ENCODE data around the gene FICD. TPM values are rescaled to one million over a fixed set of nuclear protein-coding genes. Genes with fewer than 3 reads are reported as not detected.

FICD gene
- total and polyA plus RNA-seq, 9 of the 15 experiments (the other 6 are each of a cell fraction or from before 2014, with no cell fraction given) = 0.88 to 4.5 (median 1.9) TPM

- no peak for TF ChIP-seq CHD7 (IDR thresholded peaks at IDR 0.05; ENCODE audit: low read depth, low read length)
- TF ChIP-seq GMEB1 (CRISPR knock-in tag; IDR thresholded peaks at IDR 0.05) = peak; percentile 62
- peak; percentile 94 for TF ChIP-seq MAX (CRISPR knock-in tag; IDR thresholded peaks at IDR 0.05)
- 0 out of 2 replicates have a peak, but pooled peaks have one; percentile 5 for TF ChIP-seq JUND (IDR thresholded peaks at IDR 0.05; ENCODE audit: borderline replicate concordance, low read depth, low read length)
- no peak for TF ChIP-seq JUND (tag; IDR thresholded peaks at IDR 0.05; ENCODE audit: borderline replicate concordance, low read depth, low read length)
- TF ChIP-seq ATF1 (CRISPR knock-in tag; IDR thresholded peaks at IDR 0.05) = peak; percentile 41
- peak; percentile 93 for TF ChIP-seq ATF1 (tag; IDR thresholded peaks at IDR 0.05)
- TF ChIP-seq CEBPZ (IDR thresholded peaks at IDR 0.05; ENCODE audit: borderline replicate concordance, low read depth, low read length) = peak; percentile 56
- peak; percentile 50; the same call in 1 of the 2 replicates for TF ChIP-seq BHLHE40 (IDR thresholded peaks at IDR 0.05; ENCODE audit: low read length)
These were observed at the start of gene FICD (continued) for GRCh38 chr12:108514973-108515814.

Data from K562 (cell line).